ENCODE data around the gene PHYKPL.

DNA sequence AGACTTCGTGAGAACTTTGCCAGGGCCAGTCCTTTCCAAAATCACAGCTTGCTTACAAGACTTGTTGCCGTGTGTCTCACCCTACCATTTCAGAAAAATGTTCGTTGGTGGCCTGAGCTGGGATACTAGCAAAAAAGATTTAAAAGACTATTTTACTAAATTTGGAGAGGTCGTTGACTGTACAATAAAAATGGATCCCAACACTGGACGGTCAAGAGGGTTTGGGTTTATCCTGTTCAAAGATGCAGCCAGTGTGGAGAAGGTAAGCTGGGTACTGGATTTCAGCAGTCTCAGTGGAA, 26.9 kb downstream of the PHYKPL start:
- TF ChIP-seq, protein P1, sequence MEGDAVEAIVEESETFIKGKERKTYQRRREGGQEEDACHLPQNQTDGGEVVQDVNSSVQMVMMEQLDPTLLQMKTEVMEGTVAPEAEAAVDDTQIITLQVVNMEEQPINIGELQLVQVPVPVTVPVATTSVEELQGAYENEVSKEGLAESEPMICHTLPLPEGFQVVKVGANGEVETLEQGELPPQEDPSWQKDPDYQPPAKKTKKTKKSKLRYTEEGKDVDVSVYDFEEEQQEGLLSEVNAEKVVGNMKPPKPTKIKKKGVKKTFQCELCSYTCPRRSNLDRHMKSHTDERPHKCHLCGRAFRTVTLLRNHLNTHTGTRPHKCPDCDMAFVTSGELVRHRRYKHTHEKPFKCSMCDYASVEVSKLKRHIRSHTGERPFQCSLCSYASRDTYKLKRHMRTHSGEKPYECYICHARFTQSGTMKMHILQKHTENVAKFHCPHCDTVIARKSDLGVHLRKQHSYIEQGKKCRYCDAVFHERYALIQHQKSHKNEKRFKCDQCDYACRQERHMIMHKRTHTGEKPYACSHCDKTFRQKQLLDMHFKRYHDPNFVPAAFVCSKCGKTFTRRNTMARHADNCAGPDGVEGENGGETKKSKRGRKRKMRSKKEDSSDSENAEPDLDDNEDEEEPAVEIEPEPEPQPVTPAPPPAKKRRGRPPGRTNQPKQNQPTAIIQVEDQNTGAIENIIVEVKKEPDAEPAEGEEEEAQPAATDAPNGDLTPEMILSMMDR (optimal IDR thresholded peaks at IDR 0.05 in 1 of 3, IDR thresholded peaks at IDR 0.05 in 1 of 3, conservative IDR thresholded peaks at IDR 0.05 in 1 of 3; ENCODE audit: extremely low read depth in 1 of 3, insufficient read depth in 2 of 3, low read length in 3 of 3): no peak
- no peak for TF ChIP-seq EZH2 (IDR thresholded peaks at IDR 0.05; ENCODE audit: low read length)
